H9 (cell line): ENCODE measurements around the gene LPAR2. TPM values are rescaled to one million over a fixed set of nuclear protein-coding genes. Genes with fewer than 3 reads are reported as not detected.

ENCODE experiments used
- DNase-seq: peaks from one replicate; pipeline ENCODE4 v3.0.0-alpha.2; 2017
- H2AFZ ChIP-seq: one replicate; pipeline ENCODE4 v1.6.1; 2013; ENCODE audit warnings: mild to moderate bottlenecking, low read length, control low read depth, moderate library complexity
- H2AK5ac ChIP-seq: 2 replicates; pipeline ENCODE4 v1.6.1; 2013; ENCODE audit warnings: low read length, control low read depth, mixed read lengths; ENCODE audit not compliant: insufficient read length
- H2BK120ac ChIP-seq: one replicate; pipeline ENCODE4 v1.6.1; 2013; ENCODE audit warnings: low read depth, mild to moderate bottlenecking, low read length, control low read depth, inconsistent platforms; ENCODE audit not compliant: poor library complexity, severe bottlenecking
- H2BK12ac ChIP-seq: 2 replicates; pipeline ENCODE4 v1.6.1; 2013; ENCODE audit warnings: low read length, control low read depth, mixed read lengths, low read depth; ENCODE audit not compliant: insufficient read length
- H2BK15ac ChIP-seq: 2 replicates; pipeline ENCODE4 v1.6.1; 2013; ENCODE audit warnings: low read depth, low read length, control low read depth
- H2BK20ac ChIP-seq: one replicate; pipeline ENCODE4 v1.6.1; 2013; ENCODE audit warnings: low read depth, mild to moderate bottlenecking, low read length, control low read depth, inconsistent platforms; ENCODE audit not compliant: poor library complexity, severe bottlenecking
- H2BK5ac ChIP-seq: 2 replicates; pipeline ENCODE4 v1.6.1; 2013; ENCODE audit warnings: low read length, control low read depth, mixed read lengths; ENCODE audit not compliant: insufficient read length
- H3K14ac ChIP-seq: 2 replicates; pipeline ENCODE4 v1.6.1; 2013; ENCODE audit warnings: low read length, control low read depth; ENCODE audit not compliant: insufficient read depth
- H3K18ac ChIP-seq: 2 replicates; pipeline ENCODE4 v1.6.1; 2013; ENCODE audit warnings: low read depth, mild to moderate bottlenecking, mixed read lengths, low read length, control low read depth; ENCODE audit not compliant: insufficient read length
- H3K23ac ChIP-seq: 2 replicates; pipeline ENCODE4 v1.6.1; 2013; ENCODE audit warnings: low read length, control low read depth, mixed read lengths, low read depth; ENCODE audit not compliant: insufficient read length
- H3K23me2 ChIP-seq: 2 replicates; pipeline ENCODE4 v1.6.1; 2013; ENCODE audit warnings: low read depth, mild to moderate bottlenecking, mixed read lengths, low read length, control low read depth; ENCODE audit not compliant: insufficient read length, poor library complexity, severe bottlenecking
- H3K27ac ChIP-seq: 2 replicates; pipeline ENCODE4 v1.5.1; 2013; ENCODE audit warnings: low read length, control low read depth, mixed read lengths, low read depth; ENCODE audit not compliant: insufficient read length
- H3K27me3 ChIP-seq: 2 replicates; pipeline ENCODE4 v1.6.1; 2013; ENCODE audit warnings: low read length, control low read depth, inconsistent platforms; ENCODE audit not compliant: insufficient read depth
- H3K4ac ChIP-seq: 2 replicates; pipeline ENCODE4 v1.6.1; 2013; ENCODE audit warnings: low read depth, mild to moderate bottlenecking, control low read depth, inconsistent platforms, low read length, moderate library complexity
- H3K4me1 ChIP-seq: 2 replicates; pipeline ENCODE4 v1.6.1; 2013; ENCODE audit warnings: low read length, control low read depth, inconsistent platforms; ENCODE audit not compliant: insufficient read depth
- H3K4me2 ChIP-seq: 2 replicates; pipeline ENCODE4 v1.6.1; 2013; ENCODE audit warnings: low read length, control low read depth, mixed read lengths; ENCODE audit not compliant: insufficient read length, insufficient read depth
- H3K56ac ChIP-seq: 2 replicates; pipeline ENCODE4 v1.6.1; 2013; ENCODE audit warnings: low read depth, mild to moderate bottlenecking, mixed read lengths, low read length, control low read depth; ENCODE audit not compliant: insufficient read length
- H3K79me1 ChIP-seq: 2 replicates; pipeline ENCODE4 v1.6.1; 2013; ENCODE audit warnings: low read depth, mild to moderate bottlenecking, moderate library complexity, low read length, control low read depth, inconsistent platforms; ENCODE audit not compliant: insufficient read depth, poor library complexity, severe bottlenecking
- H3K79me2 ChIP-seq: 2 replicates; pipeline ENCODE4 v1.6.1; 2013; ENCODE audit warnings: low read length, control low read depth, inconsistent platforms; ENCODE audit not compliant: insufficient read depth
- H3K9ac ChIP-seq: 2 replicates; pipeline ENCODE4 v1.6.1; 2013; ENCODE audit warnings: low read length, control low read depth, mixed read lengths; ENCODE audit not compliant: insufficient read length; ENCODE audit errors: extremely low read depth
- H3K9me3 ChIP-seq: one replicate; pipeline ENCODE4 v1.6.1; 2013; ENCODE audit warnings: low read depth, low read length, inconsistent platforms; ENCODE audit not compliant: control insufficient read depth
- H3T11ph ChIP-seq: one replicate; pipeline ENCODE4 v1.6.1; 2013; ENCODE audit warnings: mild to moderate bottlenecking, low read length, control low read depth, inconsistent platforms
- H4K20me1 ChIP-seq: one replicate; pipeline ENCODE4 v1.6.1; 2013; ENCODE audit not compliant: control insufficient read depth, insufficient read length, insufficient read depth
- H4K5ac ChIP-seq: 2 replicates; pipeline ENCODE4 v1.6.1; 2013; ENCODE audit warnings: low read depth, mild to moderate bottlenecking, mixed read lengths, low read length, control low read depth; ENCODE audit not compliant: insufficient read length
- H4K8ac ChIP-seq: replicated peaks from 2 replicates; pipeline ENCODE4 v1.6.1; 2013; ENCODE audit warnings: low read length, control low read depth, mixed read lengths, low read depth; ENCODE audit not compliant: insufficient read length
- H4K91ac ChIP-seq: 2 replicates; pipeline ENCODE4 v1.6.1; 2013; ENCODE audit warnings: low read depth, mild to moderate bottlenecking, moderate library complexity, mixed read lengths, low read length, control low read depth; ENCODE audit not compliant: insufficient read length
- H3K27ac Mint-ChIP-seq, 3 experiments: 2 replicates in 2 of 3; 3 replicates in 1 of 3; pipeline ENCODE4 v1.8.0; 2020 to 2021; ENCODE audit warnings: mixed read lengths in 3 of 3, mild to moderate bottlenecking in 1 of 3, moderate library complexity in 1 of 3
- H3K27me3 Mint-ChIP-seq: 2 replicates; pipeline ENCODE4 v1.8.0; 2021; ENCODE audit warnings: low read depth, mild to moderate bottlenecking, moderate library complexity, mixed read lengths
- H3K36me3 Mint-ChIP-seq, 3 experiments: 2 replicates in 2 of 3; 3 replicates in 1 of 3; pipeline ENCODE4 v1.8.0; 2020 to 2021; ENCODE audit warnings: low read depth in 3 of 3, mixed read lengths in 3 of 3; ENCODE audit not compliant: insufficient read depth in 1 of 3
- H3K4me1 Mint-ChIP-seq, 2 experiments: 2 replicates each; pipeline ENCODE4 v1.8.0; 2020; ENCODE audit warnings: mixed read lengths in 2 of 2
- H3K4me3 Mint-ChIP-seq, 2 experiments: 2 replicates in 1 of 2; 3 replicates in 1 of 2; pipeline ENCODE4 v1.8.0; 2020 to 2021; ENCODE audit warnings: mild to moderate bottlenecking in 2 of 2, mixed read lengths in 2 of 2, moderate library complexity in 1 of 2
- H3K9me3 Mint-ChIP-seq, 2 experiments: 2 replicates in 1 of 2; 3 replicates in 1 of 2; pipeline ENCODE4 v1.8.0; 2020; ENCODE audit warnings: mild to moderate bottlenecking in 2 of 2, mixed read lengths in 2 of 2, moderate library complexity in 1 of 2
- CTCF ChIP-seq: fragments of 200-600 bp; sonication (generic); conservative IDR thresholded peaks from 3 replicates; pipeline ENCODE4 v1.8.0; 2021; ENCODE audit warnings: antibody characterized with exemption, mild to moderate bottlenecking
- WGBS: extraction: QIAGEN DNeasy Blood & Tissue Kit; methylation state at CpG from one replicate; pipeline ENCODE4 v1.1.7; 2013; ENCODE audit warnings: missing lambda C conversion rate, low lambda C conversion rate, mixed read lengths; ENCODE audit not compliant: insufficient read length; ENCODE audit errors: extremely low coverage; 5-methylcytosine and 5-hydroxymethylcytosine counted together
- total RNA-seq: library from RNA; stranded (reverse); gene quantifications from 2 replicates; pipeline ENCODE4 v1.2.1, GENCODE V29; 2021

LPAR2 gene
- total RNA-seq, 1 experiment from 2014 or later: 51.8 TPM

GRCh38 chr19:19578252-19578651 is 49.8 kb downstream of the LPAR2 start:
- H2BK20ac ChIP-seq: no peak overlapping the region
- H2AFZ ChIP-seq: no peak overlapping the region
- H4K8ac ChIP-seq: no peak overlapping the region
- no peaks in the 10 kb centered on the region for H3K79me2 ChIP-seq
- Mint-ChIP-seq H3K4me3 (no peak overlapping the region), H3K27ac (no peak overlapping the region), H3K27me3 (peaks cover 45% of the 10 kb centered on the region), H3K4me1 (peaks cover 9 to 15% of the 10 kb centered on the region in 2 experiments), H3K36me3 (no peaks in the 10 kb centered on the region), H3K9me3 (0 out of 5 replicates have a peak, but pooled peaks cover 0 to 4% of the 10 kb centered on the region in 2 experiments)
- H4K91ac ChIP-seq: no peak overlapping the region
- H3K4me2 ChIP-seq: no peak overlapping the region
- H3K9me3 ChIP-seq: no peaks in the 10 kb centered on the region
- H3K79me1 ChIP-seq: no peaks in the 10 kb centered on the region
- no peak overlapping the region for H4K5ac ChIP-seq
- no peak overlapping the region for H3K27ac ChIP-seq
- H3K23ac ChIP-seq: no peak overlapping the region
- no peak overlapping the region; the same call in 1 of the 2 replicates for H3K14ac ChIP-seq
- no peaks in the 10 kb centered on the region for H3K27me3 ChIP-seq
- WGBS: no CpG with 5 or more reads among the region's 6 CpGs
- no peak overlapping the region for H3K18ac ChIP-seq
- no peak overlapping the region for H3T11ph ChIP-seq
- no peak overlapping the region for H3K4ac ChIP-seq
- no peak overlapping the region for H3K56ac ChIP-seq
- H2BK12ac ChIP-seq: no peak overlapping the region
- no peak overlapping the region for H2BK15ac ChIP-seq
- no peak overlapping the region for H2AK5ac ChIP-seq
- peaks cover 3% of the 10 kb centered on the region; the same call in 1 of the 2 replicates for H3K4me1 ChIP-seq
- TF ChIP-seq CTCF: no peak
- H2BK120ac ChIP-seq: no peak overlapping the region
- no peaks in the 10 kb centered on the region for H3K23me2 ChIP-seq
- no peak for DNase-seq
- no peak overlapping the region for H2BK5ac ChIP-seq
- no peak overlapping the region for H3K9ac ChIP-seq
- no peaks in the 10 kb centered on the region for H4K20me1 ChIP-seq
